AG04450 (cell line): Measurements from ENCODE around the gene SHC3. TPM values are rescaled to one million over a fixed set of nuclear protein-coding genes. Genes with fewer than 3 reads are reported as not detected.

ENCODE experiments used
- polyA plus RNA-seq: library from polyadenylated mRNA; depleted of rRNA; stranded (reverse); fragments of >200 nt; gene quantifications from 2 replicates; pipeline ENCODE4 v1.2.3, GENCODE V29; 2011; rRNA removed

The SHC3 gene
- polyA plus RNA-seq, 1 experiment: 4.3 TPM

Other genes with a start within 250 kb of the SHC3 start
- 33.1 and 40.3 TPM in 2 replicates for gene S1PR3, start 187.3 kb downstream of the SHC3 start, polyA plus RNA-seq
- 105 and 137 TPM in 2 replicates for gene CKS2, start 132.4 kb upstream of the SHC3 start, polyA plus RNA-seq
- 21.4 and 26.3 TPM in 2 replicates for gene SECISBP2, start 139.7 kb upstream of the SHC3 start, polyA plus RNA-seq